Duodenal mucosa (tissue), 2 donors: ENCODE results near the gene MYOM1.

Experiments used
- H3K27ac ChIP-seq: one replicate; pipeline ENCODE4 v1.7.0; 2013; ENCODE audit warnings: low read depth, low read length
- H3K27me3 ChIP-seq, 2 donors: one replicate each; pipeline ENCODE4 v1.7.0; 2013; ENCODE audit warnings: low read length in 2 of 2, control low read depth in 1 of 2; ENCODE audit not compliant: insufficient read depth in 2 of 2, control insufficient read depth in 1 of 2
- H3K36me3 ChIP-seq, 2 donors: one replicate each; pipeline ENCODE4 v1.7.0; 2013; ENCODE audit warnings: low read length in 2 of 2, control low read depth in 1 of 2; ENCODE audit not compliant: insufficient read depth in 2 of 2, control insufficient read depth in 1 of 2
- H3K4me1 ChIP-seq, 2 donors: one replicate each; pipeline ENCODE4 v1.7.0; 2013; ENCODE audit warnings: low read length in 2 of 2, control low read depth in 1 of 2; ENCODE audit not compliant: insufficient read depth in 2 of 2, control insufficient read depth in 1 of 2
- H3K4me3 ChIP-seq, 2 donors: one replicate each; pipeline ENCODE4 v1.7.0; 2013; ENCODE audit warnings: low read length in 2 of 2, low read depth in 1 of 2
- H3K9ac ChIP-seq, 2 donors: one replicate each; pipeline ENCODE4 v1.7.0; 2013; ENCODE audit warnings: low read length in 2 of 2, low read depth in 1 of 2
- H3K9me3 ChIP-seq, 2 donors: one replicate each; pipeline ENCODE4 v1.7.0; 2013; ENCODE audit warnings: low read length in 2 of 2, control low read depth in 1 of 2; ENCODE audit not compliant: control insufficient read depth in 1 of 2

MYOM1 gene

GRCh38 chr18:3219631-3220335 is at the start of gene MYOM1:
TSS of gene MYOM1 (minus strand) at chr18:3219968. CDS start at chr18:3215223, 4,745 bp downstream.
- Histone ChIP-seq H3K4me1 (peaks cover 6 to 28% of the 10 kb centered on the region in 2 donors), H3K4me3 (no peak within 1 kb of the TSS), H3K27ac (no peak within 1 kb of the TSS), H3K27me3 (no peaks in the 10 kb centered on the region), H3K9me3 (no peaks in the 10 kb centered on the region), H3K9ac (no peak within 1 kb of the TSS), H3K36me3 (no peaks in the 10 kb centered on the region)

GRCh38 chr18:3269241-3269913 is 49.6 kb upstream of the MYOM1 start:
- Histone ChIP-seq H3K9ac (no peak overlapping the region), H3K36me3 (peaks cover 8 to 14% of the 10 kb centered on the region in 2 donors), H3K4me1 (peaks cover 41 to 53% of the 10 kb centered on the region in 2 donors), H3K9me3 (no peaks in the 10 kb centered on the region), H3K4me3 (peak overlapping the region in 1 of 2 donors; percentile 48), H3K27me3 (no peaks in the 10 kb centered on the region), H3K27ac (no peak overlapping the region)

- Histone ChIP-seq H3K4me1 (peaks cover 50 to 59% of the 10 kb centered on the region in 2 donors), H3K27me3 (no peaks in the 10 kb centered on the region), H3K9me3 (no peaks in the 10 kb centered on the region), H3K36me3 (peaks cover 3% of the 10 kb centered on the region in 2 donors), H3K27ac (no peak overlapping the region), H3K4me3 (no peak overlapping the region), H3K9ac (no peak overlapping the region)
These were observed 48.5 kb upstream of the MYOM1 start for GRCh38 chr18:3268306-3268705.

GRCh38 chr18:3266062-3266608 is 46.4 kb upstream of the MYOM1 start:
- Histone ChIP-seq H3K36me3 (no peaks in the 10 kb centered on the region), H3K27ac (no peak overlapping the region), H3K4me1 (peaks cover 50 to 59% of the 10 kb centered on the region in 2 donors), H3K4me3 (peak overlapping the region; percentile 30 to 46), H3K9me3 (no peaks in the 10 kb centered on the region), H3K27me3 (no peaks in the 10 kb centered on the region), H3K9ac (no peak overlapping the region)

- no peaks in the 10 kb centered on the region for H3K9me3 ChIP-seq
- H3K4me3 ChIP-seq, result peak overlapping the region; percentile 30 to 46
- peaks cover 54 to 64% of the 10 kb centered on the region in 2 donors for H3K4me1 ChIP-seq
- no peaks in the 10 kb centered on the region for H3K27me3 ChIP-seq
- no peak overlapping the region for H3K27ac ChIP-seq
- no peaks in the 10 kb centered on the region for H3K36me3 ChIP-seq
- no peak overlapping the region for H3K9ac ChIP-seq
These were observed 45.8 kb upstream of the MYOM1 start for GRCh38 chr18:3265564-3266033.

- peaks cover 0 to under 1% of the 10 kb centered on the region in 2 donors for H3K36me3 ChIP-seq
- H3K4me3 ChIP-seq, result peak overlapping the region; percentile 39 to 96
- no peak overlapping the region for H3K27ac ChIP-seq
- no peaks in the 10 kb centered on the region for H3K27me3 ChIP-seq
- peaks cover 56 to 60% of the 10 kb centered on the region in 2 donors for H3K4me1 ChIP-seq
- H3K9ac ChIP-seq, result peak overlapping the region in 1 of 2 donors; percentile 7
- H3K9me3 ChIP-seq, result no peaks in the 10 kb centered on the region
These were observed 44.6 kb upstream of the MYOM1 start for GRCh38 chr18:3264362-3264761.

- H3K27ac ChIP-seq, result peak overlapping the region; percentile 96
- H3K36me3 ChIP-seq, result peaks cover 0 to 5% of the 10 kb centered on the region in 2 donors
- no peaks in the 10 kb centered on the region for H3K9me3 ChIP-seq
- peak overlapping the region; percentile 96 for H3K4me3 ChIP-seq
- peak overlapping the region; percentile 95 to 99 for H3K9ac ChIP-seq
- H3K27me3 ChIP-seq, result no peaks in the 10 kb centered on the region
- H3K4me1 ChIP-seq, result peaks cover 47 to 49% of the 10 kb centered on the region in 2 donors
These were observed 43.4 kb upstream of the MYOM1 start for GRCh38 chr18:3263132-3263700.

- H3K4me1 ChIP-seq, result peaks cover 40 to 45% of the 10 kb centered on the region in 2 donors
- peaks cover 6 to 12% of the 10 kb centered on the region in 2 donors for H3K36me3 ChIP-seq
These were observed 42.7 kb upstream of the MYOM1 start for GRCh38 chr18:3262234-3263131.

GRCh38 chr18:3261373-3262233 is 41.8 kb upstream of the MYOM1 start, which contains the start of gene MYL12B:
TSS of gene MYL12B (plus strand) at chr18:3262133. CDS start at chr18:3272899, 10,766 bp downstream.
- Histone ChIP-seq H3K27ac (peak within 1 kb of the TSS; percentile 96), H3K9me3 (no peaks in the 10 kb centered on the region), H3K4me3 (peak within 1 kb of the TSS; percentile 96), H3K4me1 (peaks cover 37% of the 10 kb centered on the region in 2 donors), H3K27me3 (no peaks in the 10 kb centered on the region), H3K36me3 (peaks cover 12 to 21% of the 10 kb centered on the region in 2 donors), H3K9ac (peak within 1 kb of the TSS; percentile 95 to 99)

More at GRCh38 chr18:3262234-3263131, 42.7 kb upstream of the MYOM1 start:
- Histone ChIP-seq H3K27ac (peak overlapping the region; percentile 96), H3K9ac (peak overlapping the region; percentile 95 to 99), H3K27me3 (no peaks in the 10 kb centered on the region), H3K9me3 (no peaks in the 10 kb centered on the region), H3K4me3 (peak overlapping the region; percentile 96)
